Islet of Langerhans (tissue), 1 donor: ENCODE data around the gene EFCAB10.
"Not testable (repeated sequence)": the region's sequence is repeated elsewhere in the genome, so short reads cannot be mapped to it uniquely, and the experiment has no call there.

Experiments used
- FAIRE-seq: peaks from one replicate; lab custom pipeline; 2011; peaks lifted over from hg19 to GRCh38; lab: Jason Lieb, UNC

Gene EFCAB10

GRCh38 chr7:105599080-105599479 is 17.8 kb upstream of the EFCAB10 start:
- FAIRE-seq, result not testable (repeated sequence)

- FAIRE-seq, result no peak
These were observed 15.6 kb upstream of the EFCAB10 start for GRCh38 chr7:105596866-105597265.

GRCh38 chr7:105594034-105594433 is 12.7 kb upstream of the EFCAB10 start:
- no peak for FAIRE-seq

GRCh38 chr7:105591522-105591921 is 10.2 kb upstream of the EFCAB10 start:
- FAIRE-seq, result no peak

- no peak for FAIRE-seq
These were observed 9.5 kb upstream of the EFCAB10 start for GRCh38 chr7:105590793-105591192.

GRCh38 chr7:105589356-105590077 is 8.2 kb upstream of the EFCAB10 start:
- peak; percentile 78 for FAIRE-seq

- FAIRE-seq, result no peak
These were observed 6.8 kb upstream of the EFCAB10 start for GRCh38 chr7:105587909-105588635.

GRCh38 chr7:105585850-105586500 is 4.7 kb upstream of the EFCAB10 start:
- FAIRE-seq, result no peak

- no peak for FAIRE-seq
These were observed 2.9 kb upstream of the EFCAB10 start for GRCh38 chr7:105584165-105584564.

- no peak for FAIRE-seq
These were observed 1.8 kb upstream of the EFCAB10 start for GRCh38 chr7:105583061-105583460.

GRCh38 chr7:105580022-105580740 is 1.1 kb downstream of the EFCAB10 start:
- no peak for FAIRE-seq

GRCh38 chr7:105578496-105578895 is 2.8 kb downstream of the EFCAB10 start:
- FAIRE-seq, result no peak

- FAIRE-seq, result no peak
These were observed 4.0 kb downstream of the EFCAB10 start for GRCh38 chr7:105577251-105577650.

- FAIRE-seq, result no peak
These were observed 9.4 kb downstream of the EFCAB10 start for GRCh38 chr7:105571891-105572290.

- FAIRE-seq, result no peak
These were observed 13.5 kb downstream of the EFCAB10 start for GRCh38 chr7:105567821-105568220.

GRCh38 chr7:105567024-105567423 is 14.3 kb downstream of the EFCAB10 start:
- no peak for FAIRE-seq

GRCh38 chr7:105565190-105565589 is 16.1 kb downstream of the EFCAB10 start:
- no peak for FAIRE-seq

- no peak for FAIRE-seq
These were observed 21.4 kb downstream of the EFCAB10 start for GRCh38 chr7:105559926-105560325.

- FAIRE-seq, result no peak
These were observed 43.0 kb downstream of the EFCAB10 start for GRCh38 chr7:105538339-105538738.

- FAIRE-seq, result no peak
These were observed 48.4 kb downstream of the EFCAB10 start for GRCh38 chr7:105532709-105533460.

- no peak for FAIRE-seq
These were observed 49.3 kb downstream of the EFCAB10 start, which contains the start of gene RINT1 for GRCh38 chr7:105531792-105532671. Gene RINT1 (plus strand): TSS chr7:105532201. CDS start chr7:105532316, 115 bp downstream.
